ENCODE results near the gene NADSYN1. TPM values are rescaled to one million over a fixed set of nuclear protein-coding genes. Genes with fewer than 3 reads are reported as not detected.
A peak's percentile ranks its signal among the peaks of the same experiment; 100 is the strongest.

The NADSYN1 gene
- total RNA-seq, 1 experiment from 2014 or later, result 34.9 TPM

GRCh38 chr11:71441251-71441650 lies 11.8 kb upstream of the NADSYN1 start:
- peaks cover 71% of the 10 kb centered on the region for H3K36me3 ChIP-seq (replicated peaks; ENCODE audit: control insufficient read depth, insufficient read depth, low read length)
- no peaks in the 10 kb centered on the region for H3K27me3 ChIP-seq (ENCODE audit: control insufficient read depth, insufficient read depth, low read length)
- no peak overlapping the region for H3K4me3 ChIP-seq (ENCODE audit: insufficient read depth, low read depth, low read length)
- DNase-seq, result no peak

- H3K27me3 ChIP-seq (ENCODE audit: control insufficient read depth, insufficient read depth, low read length), result no peaks in the 10 kb centered on the region
- H3K4me3 ChIP-seq (ENCODE audit: insufficient read depth, low read depth, low read length), result no peak overlapping the region
- DNase-seq, result no peak
- peaks cover 74% of the 10 kb centered on the region for H3K36me3 ChIP-seq (replicated peaks; ENCODE audit: control insufficient read depth, insufficient read depth, low read length)
These were observed 10.9 kb upstream of the NADSYN1 start for GRCh38 chr11:71442123-71442522.

GRCh38 chr11:71442880-71443279 lies 10.1 kb upstream of the NADSYN1 start:
- no peak for DNase-seq
- peaks cover 71% of the 10 kb centered on the region for H3K36me3 ChIP-seq (replicated peaks; ENCODE audit: control insufficient read depth, insufficient read depth, low read length)

DNA sequence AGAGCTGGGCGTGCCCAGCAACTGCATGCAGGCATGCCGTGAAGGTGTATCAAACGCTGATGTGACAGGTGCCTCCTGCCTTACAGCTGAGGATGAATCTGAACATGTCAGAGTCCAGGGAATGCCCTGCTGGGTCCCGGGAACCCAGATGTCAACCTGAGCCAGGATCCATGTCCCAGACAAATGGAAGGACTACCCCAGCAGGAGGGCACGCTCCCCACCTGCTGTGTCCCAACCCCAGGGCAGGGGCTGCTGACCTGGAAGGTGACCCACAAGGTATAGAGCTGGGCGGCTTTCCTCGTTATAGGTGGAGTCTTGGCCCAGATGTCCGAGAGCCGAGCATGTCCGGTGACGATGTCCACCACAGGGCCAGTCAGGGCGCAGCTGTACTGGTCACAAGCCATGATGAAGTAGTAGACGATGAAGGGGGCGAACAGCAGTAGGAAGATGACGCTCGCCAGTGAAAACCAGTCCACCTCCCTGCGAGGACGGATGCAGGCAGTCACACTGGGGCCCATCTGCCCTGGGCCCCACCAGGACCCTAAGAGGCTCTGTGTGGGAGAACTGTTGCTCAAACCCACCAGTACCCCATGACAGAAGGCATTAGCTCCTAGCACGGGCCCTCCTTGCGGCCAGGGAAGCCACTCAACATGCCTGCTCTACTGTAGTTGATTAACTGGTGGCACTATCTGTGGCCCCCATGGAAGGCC lies 9.1 kb upstream of the NADSYN1 start:
- DNase-seq, result no peak
- H3K27me3 ChIP-seq (ENCODE audit: control insufficient read depth, insufficient read depth, low read length), result no peaks in the 10 kb centered on the region
- H3K36me3 ChIP-seq (replicated peaks; ENCODE audit: control insufficient read depth, insufficient read depth, low read length), result peaks cover 61% of the 10 kb centered on the region
- no peak overlapping the region for H3K4me3 ChIP-seq (ENCODE audit: insufficient read depth, low read depth, low read length)

More at GRCh38 chr11:71442880-71443279, 10.1 kb upstream of the NADSYN1 start:
- Histone ChIP-seq H3K4me3 (ENCODE audit: insufficient read depth, low read depth, low read length) (no peak overlapping the region), H3K27me3 (ENCODE audit: control insufficient read depth, insufficient read depth, low read length) (no peaks in the 10 kb centered on the region)

DNA sequence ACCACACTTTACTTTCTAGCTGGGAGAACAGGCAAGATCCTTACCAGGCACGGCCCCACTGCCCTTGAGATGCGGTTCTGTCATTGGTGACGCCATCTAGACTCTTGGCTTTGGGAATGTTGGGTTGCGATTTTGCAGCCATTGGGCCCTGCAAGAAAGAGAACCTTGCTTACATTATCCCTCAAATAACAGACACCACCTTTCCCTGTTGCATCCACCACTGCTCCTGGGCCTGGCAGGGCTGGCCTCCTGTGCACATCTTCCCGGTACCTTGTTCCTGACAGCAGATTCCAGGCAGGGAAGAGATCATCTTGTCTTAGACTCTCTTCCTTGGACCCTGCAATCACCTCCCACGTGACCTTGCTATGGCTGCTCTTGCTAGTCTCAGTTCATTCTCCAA lies 8.2 kb upstream of the NADSYN1 start:
- Histone ChIP-seq H3K27me3 (ENCODE audit: control insufficient read depth, insufficient read depth, low read length) (no peaks in the 10 kb centered on the region), H3K4me3 (ENCODE audit: insufficient read depth, low read depth, low read length) (no peak overlapping the region), H3K36me3 (replicated peaks; ENCODE audit: control insufficient read depth, insufficient read depth, low read length) (peaks cover 54% of the 10 kb centered on the region)
- no peak for DNase-seq

DNA sequence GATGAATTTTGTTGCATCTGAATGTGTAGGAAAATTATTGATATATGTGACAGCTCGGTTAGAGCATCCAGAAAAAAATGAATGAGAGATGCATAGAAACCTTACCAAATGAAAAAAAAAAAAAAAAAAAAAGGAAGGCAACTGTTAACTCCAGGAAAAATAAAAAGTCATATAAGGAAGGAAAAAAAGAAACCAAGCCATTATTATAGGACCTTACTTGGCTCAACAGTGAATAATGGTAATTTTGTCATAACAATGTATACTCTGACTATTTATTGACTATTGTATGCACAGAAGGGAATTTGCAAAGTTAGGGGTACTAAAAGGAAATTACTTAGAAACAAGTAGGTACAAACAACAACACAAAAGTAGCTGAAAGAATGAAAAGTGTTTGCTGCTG lies 6.9 kb upstream of the NADSYN1 start:
- DNase-seq, result no peak
- Histone ChIP-seq H3K27me3 (ENCODE audit: control insufficient read depth, insufficient read depth, low read length) (no peaks in the 10 kb centered on the region), H3K4me3 (ENCODE audit: insufficient read depth, low read depth, low read length) (no peak overlapping the region), H3K36me3 (replicated peaks; ENCODE audit: control insufficient read depth, insufficient read depth, low read length) (peaks cover 43% of the 10 kb centered on the region)

- Histone ChIP-seq H3K36me3 (replicated peaks; ENCODE audit: control insufficient read depth, insufficient read depth, low read length) (peaks cover 33% of the 10 kb centered on the region), H3K27me3 (ENCODE audit: control insufficient read depth, insufficient read depth, low read length) (no peaks in the 10 kb centered on the region), H3K4me3 (ENCODE audit: insufficient read depth, low read depth, low read length) (peak overlapping the region; percentile 88)
- no peak for DNase-seq
These were observed 5.9 kb upstream of the NADSYN1 start for GRCh38 chr11:71446942-71447688.

DNA sequence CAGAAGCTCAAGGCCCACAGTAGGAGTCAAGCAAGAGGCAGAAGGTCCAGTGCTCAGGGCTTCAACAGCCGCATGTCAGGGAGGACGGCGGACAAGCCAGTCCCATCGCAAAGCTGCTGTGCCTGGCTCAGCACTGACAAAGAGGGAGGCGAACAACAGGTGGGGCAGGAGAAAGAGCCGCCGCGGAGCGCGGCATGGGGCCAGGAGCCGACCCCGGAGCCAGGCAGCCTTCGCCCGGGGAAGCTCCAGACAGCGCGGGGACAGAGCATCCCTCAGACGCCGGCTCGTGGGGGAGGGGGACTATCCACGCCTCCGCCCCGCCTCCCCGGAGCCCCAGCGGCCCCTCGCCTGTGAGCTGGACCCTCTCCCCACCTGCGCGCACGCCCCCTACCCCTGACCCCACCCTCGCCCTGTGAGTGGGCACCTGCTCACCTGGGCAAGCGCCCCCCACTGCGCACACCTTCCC lies 5.2 kb upstream of the NADSYN1 start:
- Histone ChIP-seq H3K36me3 (replicated peaks; ENCODE audit: control insufficient read depth, insufficient read depth, low read length) (peaks cover 29% of the 10 kb centered on the region), H3K27me3 (ENCODE audit: control insufficient read depth, insufficient read depth, low read length) (no peaks in the 10 kb centered on the region), H3K4me3 (ENCODE audit: insufficient read depth, low read depth, low read length) (peak overlapping the region; percentile 88)
- DNase-seq, result peak; percentile 93

DNA sequence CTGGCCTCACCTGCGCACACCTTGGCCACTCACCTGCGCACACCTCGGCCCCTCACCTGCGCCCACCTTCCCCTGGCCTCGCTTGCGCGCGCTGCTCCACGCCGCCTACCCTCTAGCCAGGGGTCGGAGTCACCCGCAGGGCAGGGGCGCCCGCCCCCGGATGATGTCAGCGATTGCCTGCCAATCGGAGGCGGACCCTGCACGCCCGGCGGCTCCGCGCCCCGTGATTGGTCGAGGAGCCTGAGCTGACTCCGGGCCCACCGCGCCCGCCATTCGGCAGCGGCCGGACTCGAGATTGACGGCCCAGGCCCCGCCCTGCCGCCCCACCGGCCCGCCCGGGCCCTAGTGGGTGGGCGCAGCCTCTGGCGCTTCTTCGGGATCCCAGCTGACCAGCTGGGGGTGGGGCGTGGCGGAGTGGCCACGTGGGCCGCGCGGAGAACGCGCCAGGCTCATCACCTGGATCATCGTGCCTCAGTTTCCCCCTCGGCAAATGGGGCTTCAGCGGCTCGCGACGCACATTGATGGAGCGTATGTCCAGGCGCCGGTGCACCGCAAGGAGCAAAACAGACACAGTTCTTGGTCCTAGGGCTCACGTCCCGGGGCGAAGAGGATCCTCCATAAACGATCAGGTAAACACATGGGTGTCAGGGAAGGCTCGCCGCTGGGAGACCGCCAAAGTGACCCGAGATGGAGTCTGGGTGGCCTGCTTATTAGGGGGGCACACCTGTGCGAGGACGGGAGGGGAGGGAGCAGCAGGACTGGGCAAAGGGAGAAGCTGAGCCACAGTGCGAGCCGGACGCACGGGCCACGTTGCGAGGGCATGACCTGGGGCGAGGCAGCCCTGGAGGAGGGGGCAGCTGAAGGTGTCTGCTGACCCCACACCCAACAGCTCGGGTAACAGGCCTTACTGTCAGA lies 4.5 kb upstream of the NADSYN1 start, which contains the start of gene DHCR7:
TSS of gene DHCR7 (minus strand) at position 137 of the 915 bp plus-strand sequence. CDS start 3,441 bp downstream, outside the sequence.
- peak within 1 kb of the TSS; percentile 88 for H3K4me3 ChIP-seq (ENCODE audit: insufficient read depth, low read depth, low read length)
- DNase-seq, result peak; percentile 100
- H3K27me3 ChIP-seq (ENCODE audit: control insufficient read depth, insufficient read depth, low read length), result no peaks in the 10 kb centered on the region
- H3K36me3 ChIP-seq (replicated peaks; ENCODE audit: control insufficient read depth, insufficient read depth, low read length), result peaks cover 22% of the 10 kb centered on the region

DNA sequence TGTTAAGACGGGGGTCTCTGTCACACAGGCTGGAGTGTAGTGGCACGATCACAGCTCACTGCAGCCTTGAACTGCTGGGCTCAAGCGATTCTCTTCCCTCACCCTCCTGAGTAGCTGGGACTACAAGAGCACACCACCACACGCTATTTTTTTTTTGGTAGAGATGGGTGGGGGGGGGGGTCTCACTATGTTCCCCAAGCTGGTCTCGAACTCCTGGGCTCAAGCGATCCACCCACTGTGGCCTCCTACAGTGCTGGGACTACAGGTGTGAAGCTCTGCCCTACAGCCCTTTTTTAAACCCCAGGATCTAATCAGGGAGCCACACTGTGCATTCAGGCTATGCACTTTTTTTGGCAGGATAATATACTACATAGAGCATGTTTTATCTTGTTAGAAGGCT lies 3.4 kb upstream of the NADSYN1 start:
- no peak for DNase-seq
- no peaks in the 10 kb centered on the region for H3K27me3 ChIP-seq (ENCODE audit: control insufficient read depth, insufficient read depth, low read length)

DNA sequence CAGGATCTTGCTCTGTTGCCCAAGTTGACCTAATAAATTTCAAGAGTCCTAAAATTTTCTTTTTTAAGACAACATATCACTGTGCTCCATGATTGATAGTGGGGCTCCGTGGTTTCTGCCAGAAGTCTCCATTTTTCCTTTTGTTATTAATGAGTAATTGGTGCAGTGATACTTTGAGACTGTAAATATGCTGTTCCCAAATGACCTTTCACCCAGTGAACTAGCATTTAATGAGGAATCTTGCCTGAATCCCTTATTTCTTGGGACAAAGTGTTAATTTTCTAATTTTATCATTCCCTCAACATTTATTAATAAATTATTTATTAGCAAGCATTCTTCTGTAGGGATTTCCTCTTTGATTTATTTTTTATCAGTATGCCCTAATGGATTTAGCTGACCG lies 2.5 kb upstream of the NADSYN1 start:
- peaks cover 11% of the 10 kb centered on the region for H3K36me3 ChIP-seq (replicated peaks; ENCODE audit: control insufficient read depth, insufficient read depth, low read length)
- H3K4me3 ChIP-seq (ENCODE audit: insufficient read depth, low read depth, low read length), result no peak overlapping the region
- no peaks in the 10 kb centered on the region for H3K27me3 ChIP-seq (ENCODE audit: control insufficient read depth, insufficient read depth, low read length)
- DNase-seq, result no peak

More for the DNA sequence above, 3.4 kb upstream of the NADSYN1 start:
- Histone ChIP-seq H3K4me3 (ENCODE audit: insufficient read depth, low read depth, low read length) (peak overlapping the region; percentile 88), H3K36me3 (replicated peaks; ENCODE audit: control insufficient read depth, insufficient read depth, low read length) (peaks cover 14% of the 10 kb centered on the region)

DNA sequence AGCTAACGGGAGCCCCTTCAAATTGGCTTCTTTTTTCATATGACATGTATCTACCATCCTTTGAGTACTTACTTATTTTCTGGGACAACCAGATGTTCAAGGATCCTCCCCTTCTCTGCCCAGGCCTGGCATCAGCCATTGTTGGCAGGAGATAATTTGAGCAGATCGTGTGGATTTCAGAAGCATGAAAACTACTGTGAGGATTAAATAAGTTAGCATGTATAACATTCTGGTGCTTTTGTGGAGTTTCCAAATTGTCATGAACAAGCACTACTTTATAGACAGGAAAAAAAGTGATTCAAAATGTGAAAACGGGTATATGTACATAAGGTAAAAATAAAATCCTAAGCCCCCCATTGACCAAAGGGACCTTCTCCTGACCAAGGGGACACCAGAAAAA lies 2.1 kb upstream of the NADSYN1 start:
- no peak for DNase-seq
- Histone ChIP-seq H3K27me3 (ENCODE audit: control insufficient read depth, insufficient read depth, low read length) (no peaks in the 10 kb centered on the region), H3K4me3 (ENCODE audit: insufficient read depth, low read depth, low read length) (no peak overlapping the region), H3K36me3 (replicated peaks; ENCODE audit: control insufficient read depth, insufficient read depth, low read length) (peaks cover 13% of the 10 kb centered on the region)

- peak; percentile 79 for DNase-seq
- Histone ChIP-seq H3K27me3 (ENCODE audit: control insufficient read depth, insufficient read depth, low read length) (no peaks in the 10 kb centered on the region), H3K4me3 (ENCODE audit: insufficient read depth, low read depth, low read length) (peak overlapping the region; percentile 51), H3K36me3 (replicated peaks; ENCODE audit: control insufficient read depth, insufficient read depth, low read length) (peaks cover 11% of the 10 kb centered on the region)
These were observed 1.3 kb upstream of the NADSYN1 start for GRCh38 chr11:71451596-71452198.

All from H7 (cell line).